Measurements from ENCODE around the gene GASK1A.

DNA sequence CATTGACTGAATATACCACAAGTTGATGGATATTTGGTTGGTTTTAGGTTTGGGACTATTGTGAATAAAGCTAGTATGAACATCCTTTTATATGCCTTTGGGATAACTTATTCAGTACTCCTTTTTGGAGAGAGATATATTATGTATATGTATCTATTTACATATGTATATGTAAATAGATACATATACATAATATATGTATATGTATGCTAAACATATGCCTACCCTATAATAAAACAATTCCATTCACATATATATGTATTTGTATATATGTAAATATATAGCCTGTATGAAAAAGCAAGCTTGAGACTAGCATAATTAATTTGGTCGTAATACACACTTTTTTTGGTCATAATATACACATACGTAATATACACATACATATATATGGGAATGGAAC lies 15.8 kb upstream of the GASK1A start:
- TF ChIP-seq, protein P1, sequence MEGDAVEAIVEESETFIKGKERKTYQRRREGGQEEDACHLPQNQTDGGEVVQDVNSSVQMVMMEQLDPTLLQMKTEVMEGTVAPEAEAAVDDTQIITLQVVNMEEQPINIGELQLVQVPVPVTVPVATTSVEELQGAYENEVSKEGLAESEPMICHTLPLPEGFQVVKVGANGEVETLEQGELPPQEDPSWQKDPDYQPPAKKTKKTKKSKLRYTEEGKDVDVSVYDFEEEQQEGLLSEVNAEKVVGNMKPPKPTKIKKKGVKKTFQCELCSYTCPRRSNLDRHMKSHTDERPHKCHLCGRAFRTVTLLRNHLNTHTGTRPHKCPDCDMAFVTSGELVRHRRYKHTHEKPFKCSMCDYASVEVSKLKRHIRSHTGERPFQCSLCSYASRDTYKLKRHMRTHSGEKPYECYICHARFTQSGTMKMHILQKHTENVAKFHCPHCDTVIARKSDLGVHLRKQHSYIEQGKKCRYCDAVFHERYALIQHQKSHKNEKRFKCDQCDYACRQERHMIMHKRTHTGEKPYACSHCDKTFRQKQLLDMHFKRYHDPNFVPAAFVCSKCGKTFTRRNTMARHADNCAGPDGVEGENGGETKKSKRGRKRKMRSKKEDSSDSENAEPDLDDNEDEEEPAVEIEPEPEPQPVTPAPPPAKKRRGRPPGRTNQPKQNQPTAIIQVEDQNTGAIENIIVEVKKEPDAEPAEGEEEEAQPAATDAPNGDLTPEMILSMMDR (conservative IDR thresholded peaks at IDR 0.05 in 1 of 2, IDR thresholded peaks at IDR 0.05 in 1 of 2; ENCODE audit: low read depth in 1 of 2, low read length in 2 of 2) = no peak
- no peak for TF ChIP-seq EZH2 (IDR thresholded peaks at IDR 0.05; ENCODE audit: low read length, missing control alignments)

Measured in fibroblast of lung (primary cell).